Mesendoderm (in vitro differentiated cells): ENCODE results near the gene SAMD3. TPM values are rescaled to one million over a fixed set of nuclear protein-coding genes. Genes with fewer than 3 reads are reported as not detected.
"Not testable (repeated sequence)": the region's sequence is repeated elsewhere in the genome, so short reads cannot be mapped to it uniquely, and the experiment has no call there.

Experiments
- DNase-seq: peaks from one replicate; pipeline ENCODE4 v3.0.0; 2013
- H2AK5ac ChIP-seq: 2 replicates; pipeline ENCODE4 v1.6.1; 2013; ENCODE audit warnings: low read length, inconsistent platforms
- H2BK120ac ChIP-seq: 2 replicates; pipeline ENCODE4 v1.6.1; 2013; ENCODE audit warnings: low read depth, mild to moderate bottlenecking, low read length, moderate library complexity, mixed read lengths
- H2BK15ac ChIP-seq: replicated peaks from 2 replicates; pipeline ENCODE4 v1.6.1; 2013; ENCODE audit warnings: low read depth, mild to moderate bottlenecking, moderate library complexity
- H2BK5ac ChIP-seq: 2 replicates; pipeline ENCODE4 v1.6.1; 2013; ENCODE audit warnings: low read length, inconsistent platforms
- H3K18ac ChIP-seq: 2 replicates; pipeline ENCODE4 v1.6.1; 2013; ENCODE audit warnings: mild to moderate bottlenecking, low read length, mixed read lengths
- H3K23ac ChIP-seq: one replicate; pipeline ENCODE4 v1.6.1; 2013; ENCODE audit warnings: low read length
- H3K27ac ChIP-seq: 2 replicates; pipeline ENCODE4 v1.5.1; 2013; ENCODE audit warnings: low read depth, mild to moderate bottlenecking, inconsistent platforms, low read length, moderate library complexity
- H3K27me3 ChIP-seq: 2 replicates; pipeline ENCODE4 v1.6.1; 2013; ENCODE audit warnings: low read length, control low read depth, mild to moderate bottlenecking, inconsistent platforms; ENCODE audit not compliant: insufficient read depth, poor library complexity
- H3K36me3 ChIP-seq: 2 replicates; pipeline ENCODE4 v1.6.1; 2013; ENCODE audit warnings: low read length, inconsistent platforms; ENCODE audit not compliant: control insufficient read depth, insufficient read depth
- H3K4ac ChIP-seq: one replicate; pipeline ENCODE4 v1.6.1; 2013; ENCODE audit warnings: low read depth, mild to moderate bottlenecking, low read length, moderate library complexity
- H3K4me1 ChIP-seq: 2 replicates; pipeline ENCODE4 v1.6.1; 2013; ENCODE audit warnings: low read depth, low read length, inconsistent platforms; ENCODE audit not compliant: control insufficient read depth
- H3K4me2 ChIP-seq: 2 replicates; pipeline ENCODE4 v1.6.1; 2013; ENCODE audit warnings: low read length
- H3K4me3 ChIP-seq: 2 replicates; pipeline ENCODE4 v1.5.1; 2013; ENCODE audit warnings: mild to moderate bottlenecking, low read length
- H3K56ac ChIP-seq: one replicate; pipeline ENCODE4 v1.6.1; 2013; ENCODE audit warnings: low read length
- H3K79me1 ChIP-seq: 2 replicates; pipeline ENCODE4 v1.6.1; 2013; ENCODE audit warnings: low read length, inconsistent platforms
- H3K79me2 ChIP-seq: 2 replicates; pipeline ENCODE4 v1.6.1; 2013; ENCODE audit warnings: mild to moderate bottlenecking, low read length; ENCODE audit not compliant: control insufficient read depth, insufficient read depth
- H3K9ac ChIP-seq: 2 replicates; pipeline ENCODE4 v1.6.1; 2013; ENCODE audit warnings: low read length, inconsistent platforms
- H4K5ac ChIP-seq: one replicate; pipeline ENCODE4 v1.6.1; 2013; ENCODE audit warnings: low read length
- H4K8ac ChIP-seq: one replicate; pipeline ENCODE4 v1.6.1; 2013; ENCODE audit warnings: low read depth, mild to moderate bottlenecking, control low read depth, low read length, moderate library complexity
- WGBS: extraction: QIAGEN DNeasy Blood & Tissue Kit; methylation state at CpG from one replicate; pipeline ENCODE4 v1.1.7; 2013; ENCODE audit warnings: low lambda C conversion rate, missing lambda C conversion rate; ENCODE audit not compliant: insufficient coverage; ENCODE audit errors: extremely low coverage; 5-methylcytosine and 5-hydroxymethylcytosine counted together
- polyA plus RNA-seq, 2 experiments: library from polyadenylated mRNA; stranded (reverse); fragments of 200-250 nt; gene quantifications; one replicate each; pipeline ENCODE4 v1.2.3, GENCODE V29; 2013

SAMD3 gene
- 6.8 TPM for polyA plus RNA-seq (2013, experiment 1 of 2)
- 6.4 TPM for polyA plus RNA-seq (2013, experiment 2 of 2)

GRCh38 chr6:130222775-130223174 lies at the start of gene SAMD3:
Gene SAMD3, minus strand, starts transcription at chr6:130222951. Its CDS starts 7,678 bp downstream, at chr6:130215273.
- Histone ChIP-seq H3K4ac (no peak within 1 kb of the TSS), H3K79me1 (no peaks in the 10 kb centered on the region), H3K23ac (no peak within 1 kb of the TSS), H3K36me3 (no peaks in the 10 kb centered on the region), H3K56ac (no peak within 1 kb of the TSS), H4K8ac (no peak within 1 kb of the TSS), H4K5ac (no peak within 1 kb of the TSS), H3K18ac (no peak within 1 kb of the TSS), H2BK120ac (no peak within 1 kb of the TSS), H3K4me1 (peaks cover 2% of the 10 kb centered on the region), H3K27me3 (no peaks in the 10 kb centered on the region), H3K9ac (no peak within 1 kb of the TSS), H3K79me2 (no peaks in the 10 kb centered on the region), H2BK15ac (no peak within 1 kb of the TSS), H3K4me2 (no peak within 1 kb of the TSS), H2AK5ac (no peak within 1 kb of the TSS), H3K27ac (no peak within 1 kb of the TSS), H3K4me3 (no peak within 1 kb of the TSS), H2BK5ac (no peak within 1 kb of the TSS)
- WGBS = no CpG with 5 or more reads among the region's 2 CpGs
- no peak for DNase-seq

- H3K27me3 ChIP-seq = no peaks in the 10 kb centered on the region
- H3K36me3 ChIP-seq = no peaks in the 10 kb centered on the region
- H3K4me1 ChIP-seq = no peaks in the 10 kb centered on the region
- H4K8ac ChIP-seq = no peak overlapping the region
- H2BK15ac ChIP-seq = no peak overlapping the region
- H3K79me2 ChIP-seq = no peaks in the 10 kb centered on the region
- H2BK5ac ChIP-seq = no peak overlapping the region
- no peak overlapping the region for H4K5ac ChIP-seq
- no CpG with 5 or more reads among the region's 3 CpGs for WGBS
- H3K23ac ChIP-seq = no peak overlapping the region
- no peaks in the 10 kb centered on the region for H3K79me1 ChIP-seq
- H2BK120ac ChIP-seq = no peak overlapping the region
- H3K56ac ChIP-seq = no peak overlapping the region
- H3K27ac ChIP-seq = no peak overlapping the region
- no peak overlapping the region for H3K4me2 ChIP-seq
- no peak overlapping the region for H3K9ac ChIP-seq
- H3K4ac ChIP-seq = no peak overlapping the region
- DNase-seq = no peak
- H2AK5ac ChIP-seq = no peak overlapping the region
- no peak overlapping the region for H3K4me3 ChIP-seq
- no peak overlapping the region for H3K18ac ChIP-seq
Measured at GRCh38 chr6:130269969-130270635, 47.4 kb upstream of the SAMD3 start.

- not testable (repeated sequence) for H4K8ac ChIP-seq, H2AK5ac ChIP-seq, H3K23ac ChIP-seq, DNase-seq, H2BK15ac ChIP-seq, H3K27me3 ChIP-seq, H3K36me3 ChIP-seq, H3K4me3 ChIP-seq, H3K79me2 ChIP-seq, H3K4me2 ChIP-seq, H4K5ac ChIP-seq, H3K9ac ChIP-seq, H3K79me1 ChIP-seq, H2BK5ac ChIP-seq, H3K4ac ChIP-seq, H2BK120ac ChIP-seq, H3K18ac ChIP-seq, H3K4me1 ChIP-seq, H3K27ac ChIP-seq, H3K56ac ChIP-seq
- no CpG with 5 or more reads among the region's 2 CpGs for WGBS
Measured at GRCh38 chr6:130265553-130265952, 42.8 kb upstream of the SAMD3 start.

GRCh38 chr6:130262008-130262407 lies 39.3 kb upstream of the SAMD3 start:
- Histone ChIP-seq H2AK5ac (no peak overlapping the region), H3K27me3 (no peaks in the 10 kb centered on the region), H3K4me1 (no peaks in the 10 kb centered on the region), H3K36me3 (no peaks in the 10 kb centered on the region), H3K18ac (no peak overlapping the region), H3K4me2 (no peak overlapping the region), H3K79me2 (no peaks in the 10 kb centered on the region), H3K27ac (no peak overlapping the region), H4K5ac (no peak overlapping the region), H3K4me3 (no peak overlapping the region), H3K9ac (no peak overlapping the region), H3K79me1 (no peaks in the 10 kb centered on the region), H2BK15ac (no peak overlapping the region), H3K56ac (no peak overlapping the region), H3K23ac (no peak overlapping the region), H2BK5ac (no peak overlapping the region), H4K8ac (no peak overlapping the region), H3K4ac (no peak overlapping the region), H2BK120ac (no peak overlapping the region)
- DNase-seq = peak; percentile 45
- no CpG with 5 or more reads among the region's 2 CpGs for WGBS

GRCh38 chr6:130261558-130261957 lies 38.8 kb upstream of the SAMD3 start:
- H4K8ac ChIP-seq, H3K18ac ChIP-seq, H3K4me2 ChIP-seq, H3K4me1 ChIP-seq, H3K56ac ChIP-seq, H4K5ac ChIP-seq, H2AK5ac ChIP-seq, H3K27me3 ChIP-seq, H3K27ac ChIP-seq, H2BK15ac ChIP-seq, H3K36me3 ChIP-seq, H3K4ac ChIP-seq, H3K23ac ChIP-seq, H3K79me2 ChIP-seq, H3K79me1 ChIP-seq, H3K4me3 ChIP-seq, H2BK120ac ChIP-seq, H2BK5ac ChIP-seq, H3K9ac ChIP-seq: not testable (repeated sequence)
- peak; percentile 16 for DNase-seq
- no CpG with 5 or more reads among the region's 3 CpGs for WGBS
